Gastroesophageal sphincter (tissue), 3 donors: ENCODE results near the gene FLRT2.

Source experiments
- EP300 ChIP-seq: sonication (generic); formaldehyde crosslinking; IDR thresholded peaks from one replicate; pipeline ENCODE4 v1.6.1; 2017; ENCODE audit warnings: antibody characterized with exemption, mild to moderate bottlenecking
- POLR2A ChIP-seq, 2 donors: fragments of 450-650 bp; IDR thresholded peaks; one replicate each; pipeline ENCODE4 v1.6.1; 2017; ENCODE audit warnings: antibody characterized with exemption in 2 of 2, mild to moderate bottlenecking in 2 of 2, moderate library complexity in 1 of 2
- POLR2AphosphoS5 ChIP-seq: sonication (generic); formaldehyde crosslinking; IDR thresholded peaks from one replicate; pipeline ENCODE4 v1.6.1; 2017; ENCODE audit warnings: antibody characterized with exemption
- TF ChIP-seq, protein P1 (sequence below), 4 experiments: fragments of 200-600 bp in 2 of 4; fragments of 450-650 bp in 2 of 4; sonication (generic) in 1 of 4; IDR thresholded peaks; one replicate each; pipeline ENCODE4 v1.5.1; 2017 to 2019; ENCODE audit warnings: antibody characterized with exemption in 4 of 4, mild to moderate bottlenecking in 2 of 4, moderate library complexity in 2 of 4

- no peak for TF ChIP-seq EP300
- TF ChIP-seq, protein P1, sequence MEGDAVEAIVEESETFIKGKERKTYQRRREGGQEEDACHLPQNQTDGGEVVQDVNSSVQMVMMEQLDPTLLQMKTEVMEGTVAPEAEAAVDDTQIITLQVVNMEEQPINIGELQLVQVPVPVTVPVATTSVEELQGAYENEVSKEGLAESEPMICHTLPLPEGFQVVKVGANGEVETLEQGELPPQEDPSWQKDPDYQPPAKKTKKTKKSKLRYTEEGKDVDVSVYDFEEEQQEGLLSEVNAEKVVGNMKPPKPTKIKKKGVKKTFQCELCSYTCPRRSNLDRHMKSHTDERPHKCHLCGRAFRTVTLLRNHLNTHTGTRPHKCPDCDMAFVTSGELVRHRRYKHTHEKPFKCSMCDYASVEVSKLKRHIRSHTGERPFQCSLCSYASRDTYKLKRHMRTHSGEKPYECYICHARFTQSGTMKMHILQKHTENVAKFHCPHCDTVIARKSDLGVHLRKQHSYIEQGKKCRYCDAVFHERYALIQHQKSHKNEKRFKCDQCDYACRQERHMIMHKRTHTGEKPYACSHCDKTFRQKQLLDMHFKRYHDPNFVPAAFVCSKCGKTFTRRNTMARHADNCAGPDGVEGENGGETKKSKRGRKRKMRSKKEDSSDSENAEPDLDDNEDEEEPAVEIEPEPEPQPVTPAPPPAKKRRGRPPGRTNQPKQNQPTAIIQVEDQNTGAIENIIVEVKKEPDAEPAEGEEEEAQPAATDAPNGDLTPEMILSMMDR (IDR thresholded peaks at IDR 0.05) = no peak
- no peak for TF ChIP-seq POLR2A (IDR thresholded peaks at IDR 0.05)
- TF ChIP-seq POLR2AphosphoS5 = no peak
These were observed 17.5 kb upstream of the FLRT2 start for GRCh38 chr14:85512451-85512850.
